Heart left ventricle (tissue), 16 donors: ENCODE measurements around the gene GAS2L2. TPM values are rescaled to one million over a fixed set of nuclear protein-coding genes. Genes with fewer than 3 reads are reported as not detected.

Experiments used
- ATAC-seq, 4 donors: fragments of 200-7000 bp; cut with Tn5 transposase; one replicate each; pipeline ENCODE4 v1.9.1; 2020 to 2022; ENCODE audit warnings: moderate library complexity in 4 of 4, mild to moderate bottlenecking in 3 of 4, moderate number of reproducible peaks in 1 of 4
- DNase-seq, 5 donors: peaks; one replicate each; pipeline ENCODE4 v3.0.0-alpha.2; 2020
- H3K27ac ChIP-seq, 12 donors: fragments of 200-600 bp; sonication (generic) in 4 of 12; one replicate each; pipeline versions ENCODE4 v1.5.0 to v1.8.0; 2016 to 2022; ENCODE audit warnings: mild to moderate bottlenecking in 2 of 12
- H3K27me3 ChIP-seq, 9 donors: fragments of 200-600 bp; sonication (generic) in 2 of 9; one replicate each; pipeline versions ENCODE4 v1.5.1 to v1.8.0; 2016 to 2022; ENCODE audit warnings: mild to moderate bottlenecking in 3 of 9
- H3K36me3 ChIP-seq, 9 donors: fragments of 200-600 bp; sonication (generic) in 2 of 9; one replicate each; pipeline versions ENCODE4 v1.5.0 to v1.8.0; 2018 to 2022; ENCODE audit warnings: mild to moderate bottlenecking in 2 of 9
- H3K4me1 ChIP-seq, 12 donors: fragments of 200-600 bp; sonication (generic) in 4 of 12; one replicate each; pipeline versions ENCODE4 v1.5.0 to v1.8.0; 2016 to 2022; ENCODE audit warnings: mild to moderate bottlenecking in 3 of 12
- H3K4me3 ChIP-seq, 12 donors: fragments of 200-600 bp; sonication (generic) in 4 of 12; one replicate each; pipeline versions ENCODE4 v1.5.0 to v1.8.0; 2017 to 2022; ENCODE audit warnings: mild to moderate bottlenecking in 9 of 12, moderate library complexity in 4 of 12
- H3K9me3 ChIP-seq, 12 donors: fragments of 200-600 bp; sonication (generic) in 4 of 12; one replicate each; pipeline versions ENCODE4 v1.5.0 to v1.8.0; 2016 to 2022; ENCODE audit warnings: mild to moderate bottlenecking in 1 of 12
- POLR2A ChIP-seq, 2 donors: fragments of 450-650 bp; IDR thresholded peaks; one replicate each; pipeline ENCODE4 v1.6.1; 2017; ENCODE audit warnings: antibody characterized with exemption in 2 of 2, mild to moderate bottlenecking in 2 of 2, moderate library complexity in 2 of 2
- WGBS, 4 donors: extraction: QIAGEN DNeasy Blood & Tissue Kit in 2 of 4; methylation state at CpG; one replicate each; pipeline versions ENCODE4 v1.1.5 to v1.1.7; 2013 to 2018; 5-methylcytosine and 5-hydroxymethylcytosine counted together
- intact Hi-C, 10 donors: fragments of 100-400 bp; cut with DNase I; formaldehyde crosslinking; loops; one replicate each; pipeline versions ENCODE4 v1.11.1 to v1.14.2; 2022
- polyA plus RNA-seq, 2 donors: library from polyadenylated mRNA; stranded (reverse); fragments of 200-250 nt; gene quantifications; one replicate each; pipeline ENCODE4 v1.2.3, GENCODE V29; 2013
- total RNA-seq, 9 donors: library from RNA; depleted of rRNA in 2 of 9; stranded (reverse); fragments of >200 nt in 2 of 9; fragmentation: NEBNext Ultra II Directional in 3 of 9; extraction: Animal tissue kit (Norgen Biotek cat#: 25700) in 3 of 9; gene quantifications; one replicate each; pipeline versions ENCODE4 v1.1.0 to v1.2.4, GENCODE V29; 2016 to 2023
- TF ChIP-seq, protein P1 (sequence below), 12 donors: fragments of 200-600 bp; sonication (generic) in 4 of 12; IDR thresholded peaks; one replicate each; pipeline versions ENCODE4 v1.5.0 to v1.8.0; 2018 to 2022; ENCODE audit warnings: antibody characterized with exemption in 12 of 12, mild to moderate bottlenecking in 5 of 12
- donor health status: ischemic (EF 13 %, LVEDD 7.1; RV severe dilation, severe dysfunction).
- donor health status: healthy with polysubstance abuse.
- donor health status: DM: no; HTN: yes; CAD: no.
- donor health status: DM: no; HTN: no; CAD: no.
- donor health status: ischemic (EF 25% LVEDD 6.9; RV normal size, moderate dysfunction).
- donor health status: ischemic (EF 25% LVEDD 5.7; RV mildly dilated, moderate dysfunction).
- donor health status: healthy.
- donor health status: DM: yes; HTN: yes; CAD: no.
- donor health status: ischemic (EF 35%, LVEDD 5.7; RV mildly dilated, moderate dysfunction).
- donor health status: nonischemic (EF 11% LVEDD 7.7; RV severe dilation, severe dysfunction).
- donor health status: DM: yes; HTN: yes; CAD: no.
- donor health status: PGD.
- donor health status: ischemic (EF 29% LVEDD 5.4; RV normal size, mild dysfunction).
- donor health status: nonischemic (EF 23%, LVEDD 6.1; RV moderate dilation, normal function).

GAS2L2 gene
- total and polyA plus RNA-seq, 11 donors, result 0.06 to 0.28 (median 0.11) TPM; not detected in 6

DNA sequence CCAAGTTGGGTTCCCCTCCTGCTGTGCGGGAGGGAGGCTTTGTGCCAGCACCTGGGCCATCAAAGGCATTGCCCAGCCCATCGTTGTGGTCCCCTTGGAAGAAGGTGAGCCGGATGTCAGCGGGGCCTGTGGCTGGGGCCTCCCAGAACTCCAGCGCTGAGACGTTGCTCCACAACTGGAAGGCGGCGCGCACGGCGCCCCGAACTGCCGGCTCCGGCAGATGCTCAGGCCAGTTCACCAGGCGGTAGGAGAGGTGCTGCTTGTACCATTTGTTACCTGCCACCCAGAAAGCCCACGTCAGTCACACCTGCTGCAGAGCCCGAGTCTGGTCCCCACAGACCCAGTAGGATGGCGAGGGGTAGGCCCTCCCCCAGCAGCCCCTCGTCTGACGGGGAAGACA lies 20.1 kb upstream of the GAS2L2 start:
- Histone ChIP-seq H3K27me3 (no peaks in the 10 kb centered on the region), H3K4me3 (no peak overlapping the region), H3K9me3 (no peaks in the 10 kb centered on the region), H3K4me1 (peaks cover 0 to 30% (median 17%) of the 10 kb centered on the region in 12 donors), H3K27ac (peak overlapping the region in 1 of 12 donors; percentile 86), H3K36me3 (no peaks in the 10 kb centered on the region)
- TF ChIP-seq, protein P1, sequence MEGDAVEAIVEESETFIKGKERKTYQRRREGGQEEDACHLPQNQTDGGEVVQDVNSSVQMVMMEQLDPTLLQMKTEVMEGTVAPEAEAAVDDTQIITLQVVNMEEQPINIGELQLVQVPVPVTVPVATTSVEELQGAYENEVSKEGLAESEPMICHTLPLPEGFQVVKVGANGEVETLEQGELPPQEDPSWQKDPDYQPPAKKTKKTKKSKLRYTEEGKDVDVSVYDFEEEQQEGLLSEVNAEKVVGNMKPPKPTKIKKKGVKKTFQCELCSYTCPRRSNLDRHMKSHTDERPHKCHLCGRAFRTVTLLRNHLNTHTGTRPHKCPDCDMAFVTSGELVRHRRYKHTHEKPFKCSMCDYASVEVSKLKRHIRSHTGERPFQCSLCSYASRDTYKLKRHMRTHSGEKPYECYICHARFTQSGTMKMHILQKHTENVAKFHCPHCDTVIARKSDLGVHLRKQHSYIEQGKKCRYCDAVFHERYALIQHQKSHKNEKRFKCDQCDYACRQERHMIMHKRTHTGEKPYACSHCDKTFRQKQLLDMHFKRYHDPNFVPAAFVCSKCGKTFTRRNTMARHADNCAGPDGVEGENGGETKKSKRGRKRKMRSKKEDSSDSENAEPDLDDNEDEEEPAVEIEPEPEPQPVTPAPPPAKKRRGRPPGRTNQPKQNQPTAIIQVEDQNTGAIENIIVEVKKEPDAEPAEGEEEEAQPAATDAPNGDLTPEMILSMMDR (IDR thresholded peaks at IDR 0.05), result no peak
- ATAC-seq, result peak in 1 of 4 donors; percentile 10
- DNase-seq, result no peak
- intact Hi-C loops, result no loop called here
- WGBS, 4 donors, result 81 to 91% (median 87%) methylated on average over 1 to 20 of the region's 20 CpGs

DNA sequence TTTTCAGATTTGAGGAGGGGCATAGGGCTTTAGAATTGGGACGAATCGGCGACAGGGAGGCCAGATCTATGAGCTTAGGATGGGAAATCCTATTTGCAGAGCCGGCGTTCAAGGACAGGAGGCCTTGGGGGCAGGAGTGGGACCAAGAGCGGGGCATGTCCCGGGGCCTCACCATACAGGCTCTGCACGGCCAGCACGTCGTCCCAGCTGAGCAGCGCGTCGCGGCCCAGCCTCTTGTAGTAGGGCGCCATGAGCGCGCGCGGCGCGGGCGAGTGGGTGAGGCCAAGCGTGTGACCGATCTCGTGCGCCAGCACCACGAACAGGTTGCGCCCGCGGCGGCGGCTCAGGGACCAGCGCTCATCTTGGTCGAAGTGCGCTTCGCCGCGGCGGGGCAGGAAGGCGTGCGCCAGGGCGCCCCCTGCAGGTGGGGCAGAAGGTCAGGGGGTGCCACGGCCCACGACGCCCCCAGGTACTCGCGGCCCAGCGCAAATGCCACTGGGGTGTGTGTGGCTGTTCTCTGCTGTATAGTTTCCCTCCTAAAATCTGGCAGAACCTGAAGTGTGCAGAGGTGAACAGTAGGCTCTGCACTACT lies 17.0 kb upstream of the GAS2L2 start:
- H3K4me1 ChIP-seq, result peaks cover 0 to 22% (median 10%) of the 10 kb centered on the region in 12 donors
- intact Hi-C loops, result no loop called here
- no peaks in the 10 kb centered on the region for H3K9me3 ChIP-seq
- H3K4me3 ChIP-seq, result no peak overlapping the region
- 92 to 96% (median 94%) methylated on average over 17 to 48 of the region's 48 CpGs for WGBS, 4 donors
- no peaks in the 10 kb centered on the region for H3K27me3 ChIP-seq
- no peak overlapping the region for H3K27ac ChIP-seq
- no peaks in the 10 kb centered on the region for H3K36me3 ChIP-seq
- no peak for ATAC-seq
- DNase-seq, result no peak
- TF ChIP-seq, protein P1 (IDR thresholded peaks at IDR 0.05), result peak in 5 of 12 donors; percentile 6 to 19 (median 16)
- no peak for TF ChIP-seq POLR2A (IDR thresholded peaks at IDR 0.05)

DNA sequence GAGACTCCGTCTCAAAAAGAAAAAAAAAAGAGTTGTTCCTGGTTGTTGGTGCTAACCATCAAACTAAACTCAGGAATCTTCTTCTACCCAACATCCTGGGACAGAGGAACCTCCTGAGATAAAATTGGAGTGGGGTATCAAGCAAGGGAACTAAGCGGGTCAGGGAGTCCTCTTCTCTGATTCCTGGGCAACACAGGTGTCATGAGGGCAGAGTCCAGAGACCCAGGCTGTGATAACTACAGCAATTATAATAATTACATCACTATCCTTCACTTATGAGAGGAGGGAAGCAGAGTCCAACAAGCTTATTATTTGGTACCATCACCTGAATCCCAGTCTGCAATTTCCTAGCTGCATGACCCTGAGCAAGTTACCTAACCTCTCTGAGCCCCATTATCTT lies 15.8 kb upstream of the GAS2L2 start:
- Histone ChIP-seq H3K4me1 (peaks cover 0 to 22% (median 11%) of the 10 kb centered on the region in 12 donors), H3K9me3 (no peaks in the 10 kb centered on the region), H3K27ac (no peak overlapping the region), H3K36me3 (no peaks in the 10 kb centered on the region), H3K4me3 (no peak overlapping the region), H3K27me3 (no peaks in the 10 kb centered on the region)
- 88 to 95% (median 89%) methylated on average over 2 of the region's 2 CpGs for WGBS, 4 donors
- ATAC-seq (no peak), DNase-seq (no peak)
- intact Hi-C loops, result loop anchor here in 1 of 10 donors (1.0 kb wide), 1 partner anchor 33 kb away; no protein-coding TSS in a partner anchor
- no peak for TF ChIP-seq POLR2A (IDR thresholded peaks at IDR 0.05)
- TF ChIP-seq, protein P1 (IDR thresholded peaks at IDR 0.05), result no peak

DNA sequence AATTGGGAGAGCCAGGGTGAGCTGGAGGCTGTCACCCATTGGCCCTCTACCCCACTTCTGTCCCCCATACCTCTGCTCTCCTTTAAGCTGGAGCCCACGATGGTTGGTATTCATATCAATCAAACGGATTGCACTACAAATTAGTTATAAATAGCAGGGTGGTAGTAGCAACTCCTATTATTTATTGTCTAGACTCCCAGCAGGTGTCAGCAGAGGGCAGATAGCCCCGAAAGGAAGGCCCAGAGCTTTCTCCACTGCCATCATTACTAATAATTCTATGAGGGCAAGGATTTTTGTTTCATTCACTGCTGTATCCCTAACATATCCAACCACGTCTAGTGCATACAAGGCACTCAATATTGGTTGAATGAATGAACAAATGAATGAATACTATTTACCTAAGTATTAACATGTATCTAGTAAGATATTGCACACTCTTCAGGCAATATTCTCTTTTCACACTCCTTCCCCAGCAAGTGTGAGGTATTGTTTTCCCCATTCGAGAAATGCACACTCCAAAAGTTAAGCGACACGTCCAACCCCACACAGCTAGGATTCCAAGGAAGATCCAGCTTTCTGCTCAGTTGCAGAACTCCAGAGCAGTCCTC lies 14.0 kb upstream of the GAS2L2 start:
- no peaks in the 10 kb centered on the region for H3K27me3 ChIP-seq
- 42 to 52% (median 48%) methylated on average over 7 of the region's 7 CpGs for WGBS, 4 donors
- TF ChIP-seq, protein P1 (IDR thresholded peaks at IDR 0.05), result peak; percentile 35 to 67 (median 58)
- TF ChIP-seq POLR2A (IDR thresholded peaks at IDR 0.05), result no peak
- no peaks in the 10 kb centered on the region for H3K36me3 ChIP-seq
- peaks cover 0 to 15% (median 9%) of the 10 kb centered on the region in 12 donors for H3K4me1 ChIP-seq
- ATAC-seq (peak in 2 of 4 donors; percentile 24 to 25), DNase-seq (peak in 1 of 5 donors; percentile 45)
- no peak overlapping the region for H3K27ac ChIP-seq
- intact Hi-C loops, result loop anchor here in 6 of 10 donors (1.0 to 2.0 kb wide), 2 partner anchors 37 to 38 kb away; no protein-coding TSS in a partner anchor
- H3K9me3 ChIP-seq, result no peaks in the 10 kb centered on the region
- no peak overlapping the region for H3K4me3 ChIP-seq
